OCI-LY3 (cell line): Measurements from ENCODE around the gene MYCBP2.

ENCODE experiments used
- H2AFZ ChIP-seq: fragments of 200-600, 300-600 bp; shearing (Covaris generic); 2 replicates; pipeline ENCODE4 v1.6.0; 2014; ENCODE audit warnings: antibody characterized with exemption, low read depth, low read length
- H3K27ac ChIP-seq: fragments of 200-600, 300-600 bp; sonication (generic); 2 replicates; pipeline ENCODE4 v1.5.1; 2014; ENCODE audit warnings: mild to moderate bottlenecking, low read length, moderate library complexity, mixed read lengths
- H3K27me3 ChIP-seq: fragments of 200-600, 300-600 bp; sonication (generic); 2 replicates; pipeline ENCODE4 v1.6.1; 2014; ENCODE audit warnings: low read depth, low read length, mixed read lengths
- H3K36me3 ChIP-seq: fragments of 200-600, 300-600 bp; sonication (generic); replicated peaks from 2 replicates; pipeline ENCODE3; 2014; ENCODE audit warnings: low read depth, low read length, mixed read lengths
- H3K4me1 ChIP-seq: fragments of 300-600, 200-600 bp; sonication (generic); 2 replicates; pipeline ENCODE4 v1.6.1; 2014; ENCODE audit warnings: low read length, mixed read lengths
- H3K4me2 ChIP-seq: fragments of 200-600, 300-600 bp; sonication (generic); 2 replicates; pipeline ENCODE4 v1.6.1; 2014; ENCODE audit warnings: low read length, mixed read lengths
- H3K4me3 ChIP-seq: fragments of 300-600, 200-600 bp; sonication (generic); 2 replicates; pipeline ENCODE4 v1.5.1; 2014; ENCODE audit warnings: antibody characterized with exemption, mild to moderate bottlenecking, low read length, moderate library complexity
- H3K79me2 ChIP-seq: fragments of 300-600, 200-600 bp; shearing (Covaris generic); 2 replicates; pipeline ENCODE4 v1.6.1; 2014; ENCODE audit warnings: mild to moderate bottlenecking, low read length, mixed read lengths
- H3K9ac ChIP-seq: fragments of 300-600, 200-600 bp; shearing (Covaris generic); 2 replicates; pipeline ENCODE4 v1.6.0; 2014; ENCODE audit warnings: mild to moderate bottlenecking, low read length, moderate library complexity
- H3K9me3 ChIP-seq: fragments of 200-600, 300-600 bp; shearing (Covaris generic); 2 replicates; pipeline ENCODE4 v1.6.1; 2014; ENCODE audit warnings: low read length, mixed read lengths; ENCODE audit not compliant: insufficient read depth
- H4K20me1 ChIP-seq: fragments of 200-600, 300-600 bp; sonication (generic); 2 replicates; pipeline ENCODE4 v1.6.1; 2016; ENCODE audit warnings: low read length, mixed read lengths; ENCODE audit not compliant: insufficient read depth
- CTCF ChIP-seq: fragments of 200-600, 300-600 bp; sonication (generic); IDR thresholded peaks from 2 replicates; pipeline ENCODE4 v1.5.1; 2014; ENCODE audit warnings: antibody characterized with exemption, low read length, low read depth
- EZH2phosphoT487 ChIP-seq: fragments of 200-600 bp; shearing (Covaris generic); IDR thresholded peaks from 2 replicates; pipeline ENCODE4 v1.6.1; 2018; ENCODE audit warnings: antibody characterized with exemption, mixed run types, low read depth

The MYCBP2 gene

GRCh38 chr13:77040835-77041234 lies 286.1 kb downstream of the MYCBP2 start:
- Histone ChIP-seq H3K4me2 (no peak overlapping the region), H4K20me1 (no peaks in the 10 kb centered on the region), H3K79me2 (no peaks in the 10 kb centered on the region), H3K4me1 (no peaks in the 10 kb centered on the region), H3K36me3 (peaks cover 17% of the 10 kb centered on the region), H3K27ac (no peak overlapping the region), H3K4me3 (no peak overlapping the region), H3K9me3 (no peaks in the 10 kb centered on the region), H3K9ac (no peak overlapping the region), H3K27me3 (no peaks in the 10 kb centered on the region), H2AFZ (no peak overlapping the region)
- no peak for TF ChIP-seq EZH2phosphoT487
- no peak for TF ChIP-seq CTCF

GRCh38 chr13:77040076-77040475 lies 286.8 kb downstream of the MYCBP2 start:
- Histone ChIP-seq H3K4me1 (no peaks in the 10 kb centered on the region), H3K36me3 (peaks cover 14% of the 10 kb centered on the region), H4K20me1 (no peaks in the 10 kb centered on the region), H3K27me3 (no peaks in the 10 kb centered on the region), H2AFZ (no peak overlapping the region), H3K27ac (no peak overlapping the region), H3K9ac (no peak overlapping the region), H3K79me2 (no peaks in the 10 kb centered on the region), H3K9me3 (no peaks in the 10 kb centered on the region), H3K4me2 (no peak overlapping the region), H3K4me3 (no peak overlapping the region)
- TF ChIP-seq EZH2phosphoT487 (no peak), CTCF (no peak)

GRCh38 chr13:77038907-77039480 lies 287.9 kb downstream of the MYCBP2 start:
- Histone ChIP-seq H3K27me3 (no peaks in the 10 kb centered on the region), H3K9ac (no peak overlapping the region), H3K36me3 (peaks cover 7% of the 10 kb centered on the region), H3K27ac (no peak overlapping the region), H3K79me2 (no peaks in the 10 kb centered on the region), H2AFZ (no peak overlapping the region), H3K4me2 (no peak overlapping the region), H4K20me1 (no peaks in the 10 kb centered on the region), H3K9me3 (no peaks in the 10 kb centered on the region), H3K4me1 (no peaks in the 10 kb centered on the region), H3K4me3 (no peak overlapping the region)
- TF ChIP-seq EZH2phosphoT487 (no peak), CTCF (no peak)

GRCh38 chr13:77036279-77036678 lies 290.6 kb downstream of the MYCBP2 start:
- Histone ChIP-seq H3K27me3 (no peaks in the 10 kb centered on the region), H2AFZ (no peak overlapping the region), H3K4me1 (no peaks in the 10 kb centered on the region), H3K79me2 (no peaks in the 10 kb centered on the region), H3K36me3 (peaks cover 4% of the 10 kb centered on the region), H3K9ac (no peak overlapping the region), H3K9me3 (no peaks in the 10 kb centered on the region), H3K4me3 (no peak overlapping the region), H4K20me1 (no peaks in the 10 kb centered on the region), H3K4me2 (no peak overlapping the region), H3K27ac (no peak overlapping the region)
- no peak for TF ChIP-seq CTCF
- no peak for TF ChIP-seq EZH2phosphoT487
